Mononuclear cell (primary cell): Measurements from ENCODE around the gene UPP1. TPM values are rescaled to one million over a fixed set of nuclear protein-coding genes. Genes with fewer than 3 reads are reported as not detected.
A peak's percentile ranks its signal among the peaks of the same experiment; 100 is the strongest.

Experiments used
- H3K27me3 ChIP-seq: 2 replicates; pipeline ENCODE4 v1.6.0; 2011; ENCODE audit warnings: low read length, control low read depth; ENCODE audit not compliant: insufficient read depth
- H3K4me1 ChIP-seq: 2 replicates; pipeline ENCODE4 v1.5.1; 2011; ENCODE audit warnings: mild to moderate bottlenecking, low read length, control low read depth; ENCODE audit not compliant: insufficient read depth
- H3K4me3 ChIP-seq: 2 replicates; pipeline ENCODE4 v1.5.1; 2011; ENCODE audit warnings: mild to moderate bottlenecking, low read length, moderate library complexity
- H3K9me3 ChIP-seq: 2 replicates; pipeline ENCODE4 v1.5.1; 2011; ENCODE audit warnings: low read depth, mild to moderate bottlenecking, control low read depth, low read length
- total RNA-seq: library from RNA; depleted of rRNA; stranded (reverse); fragments of >200 nt; gene quantifications from one replicate; pipeline ENCODE4 v1.2.3, GENCODE V29; 2012

The UPP1 gene
- total RNA-seq, result 66.0 TPM

- peaks cover 86% of the 10 kb centered on the region for H3K4me1 ChIP-seq
- H3K27me3 ChIP-seq, result no peaks in the 10 kb centered on the region
- H3K4me3 ChIP-seq, result peak within 1 kb of the TSS; percentile 88
- no peaks in the 10 kb centered on the region for H3K9me3 ChIP-seq
Measured at GRCh38 chr7:48089046-48090003, at the start of gene UPP1. Gene UPP1 (plus strand): TSS chr7:48089265. CDS start chr7:48094784, 5,519 bp downstream.

- Histone ChIP-seq H3K9me3 (no peaks in the 10 kb centered on the region), H3K27me3 (peaks cover 17% of the 10 kb centered on the region), H3K4me1 (peaks cover 4% of the 10 kb centered on the region), H3K4me3 (no peak overlapping the region)
Measured at GRCh38 chr7:48040944-48041652, 48.0 kb upstream of the UPP1 start.

- Histone ChIP-seq H3K4me3 (no peak overlapping the region), H3K27me3 (peaks cover 12% of the 10 kb centered on the region), H3K9me3 (no peaks in the 10 kb centered on the region), H3K4me1 (peaks cover 6% of the 10 kb centered on the region)
Measured at GRCh38 chr7:48041653-48041970, 47.5 kb upstream of the UPP1 start.

GRCh38 chr7:48042216-48042615 is 46.8 kb upstream of the UPP1 start:
- peaks cover 6% of the 10 kb centered on the region for H3K27me3 ChIP-seq
- H3K4me1 ChIP-seq, result peaks cover 6% of the 10 kb centered on the region
- H3K4me3 ChIP-seq, result no peak overlapping the region
- H3K9me3 ChIP-seq, result no peaks in the 10 kb centered on the region

- H3K4me1 ChIP-seq, result peaks cover 6% of the 10 kb centered on the region
- peaks cover 5% of the 10 kb centered on the region for H3K27me3 ChIP-seq
- H3K9me3 ChIP-seq, result no peaks in the 10 kb centered on the region
- H3K4me3 ChIP-seq, result no peak overlapping the region
Measured at GRCh38 chr7:48042636-48043035, 46.4 kb upstream of the UPP1 start.

- no peaks in the 10 kb centered on the region for H3K27me3 ChIP-seq
- H3K9me3 ChIP-seq, result no peaks in the 10 kb centered on the region
- no peak overlapping the region for H3K4me3 ChIP-seq
- peaks cover 6% of the 10 kb centered on the region for H3K4me1 ChIP-seq
Measured at GRCh38 chr7:48045195-48045765, 43.8 kb upstream of the UPP1 start.

- Histone ChIP-seq H3K9me3 (no peaks in the 10 kb centered on the region), H3K27me3 (no peaks in the 10 kb centered on the region), H3K4me3 (no peak overlapping the region), H3K4me1 (peaks cover 6% of the 10 kb centered on the region)
Measured at GRCh38 chr7:48046458-48046857, 42.6 kb upstream of the UPP1 start.

GRCh38 chr7:48048113-48048512 is 41.0 kb upstream of the UPP1 start:
- H3K9me3 ChIP-seq, result no peaks in the 10 kb centered on the region
- H3K27me3 ChIP-seq, result no peaks in the 10 kb centered on the region
- peaks cover 6% of the 10 kb centered on the region for H3K4me1 ChIP-seq
- H3K4me3 ChIP-seq, result no peak overlapping the region

- Histone ChIP-seq H3K27me3 (no peaks in the 10 kb centered on the region), H3K9me3 (no peaks in the 10 kb centered on the region), H3K4me1 (peaks cover 6% of the 10 kb centered on the region), H3K4me3 (no peak overlapping the region)
Measured at GRCh38 chr7:48049850-48050249, 39.2 kb upstream of the UPP1 start.

GRCh38 chr7:48052748-48053147 is 36.3 kb upstream of the UPP1 start:
- H3K9me3 ChIP-seq, result no peaks in the 10 kb centered on the region
- H3K27me3 ChIP-seq, result no peaks in the 10 kb centered on the region
- no peaks in the 10 kb centered on the region for H3K4me1 ChIP-seq
- H3K4me3 ChIP-seq, result no peak overlapping the region

GRCh38 chr7:48053736-48054135 is 35.3 kb upstream of the UPP1 start:
- no peak overlapping the region for H3K4me3 ChIP-seq
- H3K9me3 ChIP-seq, result no peaks in the 10 kb centered on the region
- H3K4me1 ChIP-seq, result peaks cover under 1% of the 10 kb centered on the region
- no peaks in the 10 kb centered on the region for H3K27me3 ChIP-seq

GRCh38 chr7:48058990-48059389 is 30.1 kb upstream of the UPP1 start:
- no peak overlapping the region for H3K4me3 ChIP-seq
- no peaks in the 10 kb centered on the region for H3K9me3 ChIP-seq
- peaks cover 8% of the 10 kb centered on the region for H3K4me1 ChIP-seq
- no peaks in the 10 kb centered on the region for H3K27me3 ChIP-seq

- Histone ChIP-seq H3K4me1 (peaks cover 8% of the 10 kb centered on the region), H3K27me3 (no peaks in the 10 kb centered on the region), H3K4me3 (no peak overlapping the region), H3K9me3 (no peaks in the 10 kb centered on the region)
Measured at GRCh38 chr7:48059706-48060105, 29.4 kb upstream of the UPP1 start.

- Histone ChIP-seq H3K27me3 (no peaks in the 10 kb centered on the region), H3K4me3 (no peak overlapping the region), H3K4me1 (peaks cover 8% of the 10 kb centered on the region), H3K9me3 (no peaks in the 10 kb centered on the region)
Measured at GRCh38 chr7:48063985-48064384, 25.1 kb upstream of the UPP1 start.

- peaks cover 3% of the 10 kb centered on the region for H3K4me1 ChIP-seq
- no peak overlapping the region for H3K4me3 ChIP-seq
- no peaks in the 10 kb centered on the region for H3K27me3 ChIP-seq
- no peaks in the 10 kb centered on the region for H3K9me3 ChIP-seq
Measured at GRCh38 chr7:48067475-48067874, 21.6 kb upstream of the UPP1 start.
